ENCODE measurements around the gene TBC1D16. TPM values are rescaled to one million over a fixed set of nuclear protein-coding genes. Genes with fewer than 3 reads are reported as not detected.

The TBC1D16 gene
- total and polyA plus RNA-seq, 7 donors: 1.7 to 11.4 (median 6.5) TPM

- intact Hi-C loops (cut with DNase I): no loop called here
- no peak overlapping the region for H3K4me3 ChIP-seq
- no peak for TF ChIP-seq CTCF (IDR thresholded peaks at IDR 0.05)
- peaks cover 24% of the 10 kb centered on the region for H3K4me1 ChIP-seq
- H3K36me3 ChIP-seq (ENCODE audit: insufficient read depth in 1 of 2, low read depth in 1 of 2): no peaks in the 10 kb centered on the region
- no peaks in the 10 kb centered on the region for H3K9me3 ChIP-seq
- ATAC-seq (no peak), DNase-seq (no peak)
- H3K27me3 ChIP-seq (ENCODE audit: insufficient read depth in 3 of 3, low read length in 2 of 3): peaks cover 0 to 46% (median 3%) of the 10 kb centered on the region in 3 donors
- H3K27ac ChIP-seq: no peak overlapping the region
- WGBS, 3 donors: 58 to 66% (median 60%) methylated on average over 12 of the region's 12 CpGs
Observed at GRCh38 chr17:79922798-79923197, 112.9 kb downstream of the TBC1D16 start.

- Histone ChIP-seq H3K4me3 (no peak overlapping the region), H3K9me3 (no peaks in the 10 kb centered on the region), H3K27me3 (ENCODE audit: insufficient read depth in 3 of 3, low read length in 2 of 3) (peaks cover 0 to 40% (median under 1%) of the 10 kb centered on the region in 3 donors), H3K36me3 (ENCODE audit: insufficient read depth in 1 of 2, low read depth in 1 of 2) (no peaks in the 10 kb centered on the region), H3K4me1 (peaks cover 24% of the 10 kb centered on the region), H3K27ac (no peak overlapping the region)
- no peak for TF ChIP-seq CTCF (IDR thresholded peaks at IDR 0.05)
- intact Hi-C loops (cut with DNase I): no loop called here
- WGBS, 3 donors: 7 to 12% (median 10%) methylated on average over 16 to 18 of the region's 18 CpGs
- ATAC-seq (no peak), DNase-seq (no peak)
Observed at GRCh38 chr17:79922116-79922601, 113.5 kb downstream of the TBC1D16 start.

GRCh38 chr17:79921411-79922115 lies 114.1 kb downstream of the TBC1D16 start:
- ATAC-seq: no peak
- WGBS, 3 donors: 36 to 39% (median 37%) methylated on average over 28 of the region's 28 CpGs

GRCh38 chr17:79920751-79921410 lies 114.8 kb downstream of the TBC1D16 start:
- Histone ChIP-seq H3K9me3 (no peaks in the 10 kb centered on the region), H3K4me3 (no peak overlapping the region), H3K27ac (no peak overlapping the region), H3K27me3 (ENCODE audit: insufficient read depth in 3 of 3, low read length in 2 of 3) (peaks cover 0 to 30% (median 0%) of the 10 kb centered on the region in 3 donors), H3K4me1 (peaks cover 24% of the 10 kb centered on the region), H3K36me3 (ENCODE audit: insufficient read depth in 1 of 2, low read depth in 1 of 2) (no peaks in the 10 kb centered on the region)
- WGBS, 3 donors: 57 to 74% (median 61%) methylated on average over 19 of the region's 19 CpGs
- intact Hi-C loops (cut with DNase I): no loop called here
- TF ChIP-seq CTCF (IDR thresholded peaks at IDR 0.05): no peak
- DNase-seq (peak in 1 of 2 donors; percentile 8), ATAC-seq (no peak)

More at GRCh38 chr17:79921411-79922115, 114.1 kb downstream of the TBC1D16 start:
- Histone ChIP-seq H3K9me3 (no peaks in the 10 kb centered on the region), H3K27ac (no peak overlapping the region), H3K4me3 (no peak overlapping the region), H3K4me1 (peaks cover 24% of the 10 kb centered on the region), H3K27me3 (ENCODE audit: insufficient read depth in 3 of 3, low read length in 2 of 3) (peaks cover 0 to 34% (median 0%) of the 10 kb centered on the region in 3 donors), H3K36me3 (ENCODE audit: insufficient read depth in 1 of 2, low read depth in 1 of 2) (no peaks in the 10 kb centered on the region)
- intact Hi-C loops (cut with DNase I): no loop called here
- TF ChIP-seq CTCF (IDR thresholded peaks at IDR 0.05): no peak
- DNase-seq: peak in 1 of 2 donors; percentile 10
